ENCODE results near the gene MEOX1. TPM values are rescaled to one million over a fixed set of nuclear protein-coding genes. Genes with fewer than 3 reads are reported as not detected.
"Not testable (repeated sequence)": the region's sequence is repeated elsewhere in the genome, so short reads cannot be mapped to it uniquely, and the experiment has no call there.

Gene MEOX1
- total RNA-seq, 2 donors from 2014 or later = 0.64 to 4.1 TPM

DNA sequence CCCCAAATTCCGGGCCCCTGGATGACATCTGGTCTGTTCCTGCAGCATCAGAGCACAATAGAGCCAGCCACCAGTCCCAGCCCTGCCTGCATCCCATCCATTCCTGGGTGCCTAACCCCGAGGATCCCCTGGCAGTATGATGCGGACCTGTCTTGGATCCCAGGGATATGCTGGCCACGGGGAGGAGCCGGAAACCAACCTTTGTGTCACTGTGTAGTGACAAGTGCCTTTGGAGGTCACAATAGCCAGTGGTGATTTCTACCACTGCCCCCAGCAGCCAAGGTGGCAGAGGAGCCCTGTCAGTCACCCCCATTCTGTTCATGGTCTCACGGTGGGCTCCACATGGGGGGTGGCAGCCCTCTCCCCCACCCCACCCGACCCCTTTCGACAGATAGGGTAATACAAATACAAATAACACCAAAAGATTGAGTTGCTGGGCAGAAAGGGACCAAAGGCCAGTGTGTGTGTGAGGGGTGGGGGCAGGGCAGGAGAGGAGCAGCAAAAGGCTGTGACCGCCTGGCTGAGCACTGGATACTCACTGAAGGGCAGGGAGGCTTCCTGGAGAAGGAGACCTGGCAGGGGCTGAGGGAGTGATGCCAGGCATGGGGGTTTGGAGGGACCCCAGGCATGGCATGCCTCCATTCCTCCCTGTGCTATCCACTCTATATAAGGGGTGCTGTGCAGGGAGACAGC lies 29.0 kb upstream of the MEOX1 start:
- no peaks in the 10 kb centered on the region for H3K27me3 ChIP-seq
- H3K36me3 ChIP-seq = no peaks in the 10 kb centered on the region
- no peaks in the 10 kb centered on the region for H3K9me3 ChIP-seq
- no peaks in the 10 kb centered on the region for H3K4me1 ChIP-seq
- no peak overlapping the region for H3K4me3 ChIP-seq
- no peak overlapping the region for H3K9ac ChIP-seq (ENCODE audit: low read depth in 2 of 2, low read length in 2 of 2)
- TF ChIP-seq, protein P1, sequence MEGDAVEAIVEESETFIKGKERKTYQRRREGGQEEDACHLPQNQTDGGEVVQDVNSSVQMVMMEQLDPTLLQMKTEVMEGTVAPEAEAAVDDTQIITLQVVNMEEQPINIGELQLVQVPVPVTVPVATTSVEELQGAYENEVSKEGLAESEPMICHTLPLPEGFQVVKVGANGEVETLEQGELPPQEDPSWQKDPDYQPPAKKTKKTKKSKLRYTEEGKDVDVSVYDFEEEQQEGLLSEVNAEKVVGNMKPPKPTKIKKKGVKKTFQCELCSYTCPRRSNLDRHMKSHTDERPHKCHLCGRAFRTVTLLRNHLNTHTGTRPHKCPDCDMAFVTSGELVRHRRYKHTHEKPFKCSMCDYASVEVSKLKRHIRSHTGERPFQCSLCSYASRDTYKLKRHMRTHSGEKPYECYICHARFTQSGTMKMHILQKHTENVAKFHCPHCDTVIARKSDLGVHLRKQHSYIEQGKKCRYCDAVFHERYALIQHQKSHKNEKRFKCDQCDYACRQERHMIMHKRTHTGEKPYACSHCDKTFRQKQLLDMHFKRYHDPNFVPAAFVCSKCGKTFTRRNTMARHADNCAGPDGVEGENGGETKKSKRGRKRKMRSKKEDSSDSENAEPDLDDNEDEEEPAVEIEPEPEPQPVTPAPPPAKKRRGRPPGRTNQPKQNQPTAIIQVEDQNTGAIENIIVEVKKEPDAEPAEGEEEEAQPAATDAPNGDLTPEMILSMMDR (IDR thresholded peaks at IDR 0.05) = no peak
- DNase-seq = no peak
- intact Hi-C loops (cut with DNase I) = loop anchor here (5.0 to 10.0 kb wide), 2 partner anchors 56 to 157 kb away; partner anchors contain the start of gene CD300LG
- no peak overlapping the region for H3K27ac ChIP-seq

DNA sequence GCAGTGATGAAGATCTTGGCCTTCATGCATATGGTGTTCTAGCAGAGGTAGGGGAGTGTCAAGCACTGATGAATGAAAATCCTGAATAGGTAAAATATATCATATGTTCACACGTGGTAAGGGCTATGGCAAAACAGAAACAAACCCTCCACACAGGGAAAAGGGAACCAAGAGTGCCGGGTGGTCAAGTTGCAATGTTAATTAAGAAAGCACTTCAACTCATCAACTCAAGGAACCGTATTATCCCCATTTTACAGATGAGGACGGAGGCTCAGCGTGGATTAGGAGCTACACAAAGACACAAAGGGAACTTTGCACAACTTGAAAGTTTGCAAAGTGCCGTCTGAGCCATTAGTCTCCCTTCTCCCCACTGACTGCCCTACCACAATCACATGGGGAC lies 28.1 kb upstream of the MEOX1 start:
- DNase-seq = no peak
- H3K4me3 ChIP-seq = no peak overlapping the region
- H3K4me1 ChIP-seq = no peaks in the 10 kb centered on the region
- no peak overlapping the region for H3K9ac ChIP-seq (ENCODE audit: low read depth in 2 of 2, low read length in 2 of 2)
- no peak overlapping the region for H3K27ac ChIP-seq
- intact Hi-C loops (cut with DNase I) = loop anchor here (5.0 to 10.0 kb wide), 2 partner anchors 55 to 157 kb away; partner anchors contain the start of gene CD300LG
- no peaks in the 10 kb centered on the region for H3K27me3 ChIP-seq
- no peaks in the 10 kb centered on the region for H3K9me3 ChIP-seq
- no peaks in the 10 kb centered on the region for H3K36me3 ChIP-seq
- TF ChIP-seq, protein P1 (IDR thresholded peaks at IDR 0.05) = no peak

DNA sequence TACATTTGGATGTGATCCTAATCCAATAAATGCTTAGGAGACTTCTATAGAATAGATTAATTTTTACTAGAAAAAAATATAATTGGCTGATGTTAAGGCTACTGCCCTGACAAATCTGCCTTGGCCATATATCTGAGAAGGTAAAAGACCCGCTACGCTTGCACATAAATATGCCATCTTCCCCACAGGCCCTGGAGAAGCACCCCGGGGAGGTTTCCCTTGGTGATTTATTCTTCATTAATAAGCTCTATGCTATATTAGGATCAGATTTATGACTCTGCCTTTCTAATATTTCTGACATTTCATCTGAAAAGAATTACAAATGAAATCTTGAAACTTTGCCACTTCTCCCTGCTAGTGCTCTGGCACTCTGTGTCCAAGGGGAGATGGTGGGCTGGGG lies 27.4 kb upstream of the MEOX1 start:
- no peaks in the 10 kb centered on the region for H3K9me3 ChIP-seq
- H3K27ac ChIP-seq = no peak overlapping the region
- H3K9ac ChIP-seq (ENCODE audit: low read depth in 2 of 2, low read length in 2 of 2) = no peak overlapping the region
- H3K27me3 ChIP-seq = no peaks in the 10 kb centered on the region
- intact Hi-C loops (cut with DNase I) = no loop called here
- DNase-seq = no peak
- TF ChIP-seq, protein P1 (IDR thresholded peaks at IDR 0.05) = no peak
- no peak overlapping the region for H3K4me3 ChIP-seq
- no peaks in the 10 kb centered on the region for H3K36me3 ChIP-seq
- H3K4me1 ChIP-seq = no peaks in the 10 kb centered on the region

DNA sequence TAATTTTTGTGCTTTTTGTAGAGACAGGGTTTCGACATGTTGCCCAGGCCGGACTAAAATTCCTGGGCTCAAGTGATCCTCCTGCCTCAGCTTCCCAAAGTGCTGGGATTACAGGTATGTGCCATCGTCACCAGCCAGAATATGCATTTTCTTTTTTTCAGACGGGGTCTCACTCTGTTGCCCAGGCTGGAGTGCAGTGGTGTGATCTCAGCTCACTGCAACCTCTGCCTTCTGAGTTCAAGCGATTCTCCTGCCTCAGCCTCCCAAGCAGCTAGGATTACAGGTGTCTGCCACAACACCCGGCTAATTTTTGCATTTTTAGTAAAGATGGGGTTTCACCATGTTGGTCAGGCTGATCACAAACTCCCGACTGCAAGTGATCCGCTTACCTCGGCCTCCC lies 25.2 kb upstream of the MEOX1 start:
- H3K36me3 ChIP-seq; intact Hi-C loops (cut with DNase I); H3K27me3 ChIP-seq; H3K9me3 ChIP-seq; H3K27ac ChIP-seq; H3K9ac ChIP-seq (ENCODE audit: low read depth in 2 of 2, low read length in 2 of 2); H3K4me1 ChIP-seq; H3K4me3 ChIP-seq; DNase-seq: not testable (repeated sequence)

DNA sequence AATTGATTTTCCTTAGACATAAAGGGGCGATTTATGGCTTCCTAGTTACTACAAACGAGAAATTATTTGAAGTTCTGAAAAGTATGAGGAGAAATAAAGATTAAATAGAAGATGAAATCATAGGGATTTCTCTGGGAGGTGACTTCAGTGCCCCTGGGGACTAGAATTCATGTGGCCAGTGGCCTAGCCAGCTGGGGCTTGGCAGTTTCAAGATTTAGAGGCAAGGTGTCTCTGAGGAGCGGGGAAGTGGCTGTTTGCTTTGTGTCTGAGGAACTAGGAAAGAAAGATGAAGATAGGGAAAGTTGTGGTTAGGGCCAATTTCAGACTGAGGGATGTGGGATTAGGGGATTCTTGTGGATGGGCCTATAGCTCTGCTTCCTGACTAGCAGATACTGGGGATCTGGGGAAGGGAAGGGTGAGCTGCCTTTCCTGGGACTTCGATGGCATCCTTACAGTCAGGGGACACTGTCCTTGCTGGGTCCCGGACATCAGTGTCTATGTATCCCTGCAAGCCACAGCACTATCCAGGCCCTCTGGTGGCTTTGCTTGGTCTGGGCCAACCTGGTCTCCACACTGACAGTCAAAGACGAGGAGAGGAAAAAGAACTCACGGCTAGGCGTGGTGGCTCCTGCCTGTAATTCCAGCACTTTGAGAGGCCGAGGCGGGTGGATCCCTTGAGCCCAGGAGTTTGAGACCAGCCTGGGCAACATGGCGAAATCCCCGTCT lies 22.4 kb upstream of the MEOX1 start:
- Histone ChIP-seq H3K36me3 (no peaks in the 10 kb centered on the region), H3K4me3 (no peak overlapping the region), H3K27me3 (no peaks in the 10 kb centered on the region), H3K9me3 (no peaks in the 10 kb centered on the region), H3K4me1 (no peaks in the 10 kb centered on the region), H3K27ac (no peak overlapping the region), H3K9ac (ENCODE audit: low read depth in 2 of 2, low read length in 2 of 2) (no peak overlapping the region)
- DNase-seq = no peak
- TF ChIP-seq, protein P1 (IDR thresholded peaks at IDR 0.05) = no peak
- intact Hi-C loops (cut with DNase I) = no loop called here

DNA sequence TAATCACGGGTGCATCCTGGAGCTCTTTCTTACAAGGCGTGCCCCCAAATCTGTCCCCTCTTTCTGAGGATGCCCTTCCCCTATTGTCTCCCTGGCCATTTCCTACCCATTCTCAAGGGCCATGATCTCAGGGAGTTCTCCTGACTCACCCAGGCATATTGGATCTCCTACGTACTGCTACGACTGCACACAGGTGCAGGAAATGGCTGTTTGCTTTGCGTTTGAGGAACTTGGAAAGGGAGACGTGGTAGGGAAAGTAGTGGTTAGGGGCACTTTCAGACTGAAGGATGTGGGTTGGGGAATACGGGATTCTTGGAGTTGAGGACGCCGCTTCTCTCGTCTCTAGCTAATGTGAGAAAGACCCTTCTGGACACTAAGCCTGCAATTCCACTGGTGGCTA lies 18.7 kb upstream of the MEOX1 start:
- no peak overlapping the region for H3K27ac ChIP-seq
- intact Hi-C loops (cut with DNase I) = no loop called here
- DNase-seq = no peak
- H3K4me3 ChIP-seq = no peak overlapping the region
- H3K9me3 ChIP-seq = no peaks in the 10 kb centered on the region
- H3K9ac ChIP-seq (ENCODE audit: low read depth in 2 of 2, low read length in 2 of 2) = no peak overlapping the region
- TF ChIP-seq, protein P1 (IDR thresholded peaks at IDR 0.05) = no peak
- H3K36me3 ChIP-seq = no peaks in the 10 kb centered on the region
- no peaks in the 10 kb centered on the region for H3K27me3 ChIP-seq
- H3K4me1 ChIP-seq = no peaks in the 10 kb centered on the region
